Ovary (tissue), 9 donors: ENCODE results near the gene OR2H2. TPM values are rescaled to one million over a fixed set of nuclear protein-coding genes. Genes with fewer than 3 reads are reported as not detected.

ENCODE experiments used
- DNase-seq, 5 donors: peaks; one replicate each; pipeline ENCODE4 v3.0.0-alpha.2; 2019 to 2020
- H3K27ac ChIP-seq, 2 donors: fragments of 200-600 bp; one replicate each; pipeline versions ENCODE4 v1.5.1 to v1.8.0; 2019 to 2022
- H3K27me3 ChIP-seq: fragments of 200-600 bp; one replicate; pipeline ENCODE4 v1.8.0; 2022
- H3K36me3 ChIP-seq: fragments of 200-600 bp; sonication (generic); one replicate; pipeline ENCODE4 v1.5.1; 2019
- H3K4me1 ChIP-seq: one replicate; pipeline ENCODE4 v1.8.1; 2013; ENCODE audit warnings: mild to moderate bottlenecking, moderate library complexity; ENCODE audit not compliant: insufficient read depth
- H3K4me3 ChIP-seq: fragments of 200-600 bp; sonication (generic); one replicate; pipeline ENCODE4 v1.5.1; 2017
- H3K9me3 ChIP-seq, 2 donors: fragments of 200-600 bp in 1 of 2; sonication (generic) in 1 of 2; one replicate each; pipeline versions ENCODE4 v1.5.1 to v1.8.1; 2013 to 2019; ENCODE audit warnings: mild to moderate bottlenecking in 1 of 2, moderate library complexity in 1 of 2
- CTCF ChIP-seq, 3 donors: fragments of 450-650 bp in 2 of 3; fragments of 200-600 bp in 1 of 3; IDR thresholded peaks; one replicate each; pipeline versions ENCODE4 v1.5.1 to v1.8.0; 2016 to 2022; ENCODE audit warnings: antibody characterized with exemption in 3 of 3, mild to moderate bottlenecking in 1 of 3
- EP300 ChIP-seq: sonication (generic); formaldehyde crosslinking; IDR thresholded peaks from one replicate; pipeline ENCODE4 v1.6.1; 2017; ENCODE audit warnings: antibody characterized with exemption
- POLR2A ChIP-seq: fragments of 450-650 bp; IDR thresholded peaks from one replicate; pipeline ENCODE4 v1.6.1; 2017; ENCODE audit warnings: antibody characterized with exemption, mild to moderate bottlenecking, moderate library complexity
- WGBS, 3 donors: extraction: QIAGEN DNeasy Blood & Tissue Kit in 1 of 3; methylation state at CpG; one replicate each; pipeline versions ENCODE4 v1.1.5 to v1.1.7; 2013 to 2017; 5-methylcytosine and 5-hydroxymethylcytosine counted together
- intact Hi-C, 4 donors: fragments of 100-400 bp; cut with DNase I; formaldehyde crosslinking; loops; one replicate each; pipeline versions ENCODE4 v1.11.0 to v1.15.1; 2022 to 2023
- polyA plus RNA-seq, 2 donors: library from polyadenylated mRNA; stranded (reverse); fragments of 200-250 nt in 1 of 2; fragments of 350-450 nt in 1 of 2; fragmentation: Illumina TruSeq in 1 of 2; extraction: RNeasy Lipid Tissue Mini Kit (QIAGEN cat#74804) in 1 of 2; gene quantifications; one replicate each; pipeline ENCODE4 v1.2.3, GENCODE V29; 2013 to 2014
- total RNA-seq, 7 donors: library from RNA; depleted of rRNA in 2 of 7; stranded (reverse); fragments of >200 nt in 2 of 7; fragmentation: NEBNext Ultra II Directional in 3 of 7; extraction: Animal tissue kit (Norgen Biotek cat#: 25700) in 3 of 7; gene quantifications; one replicate each; pipeline versions ENCODE4 v1.1.0 to v1.2.4, GENCODE V29; 2016 to 2023
- donor health status: DM: no; HTN: no; CAD: no; lungs with moderate emphysema.
- donor health status: DM: no; HTN: no; CAD: no.
- donor health status: Bipolar disorder and iron deficiency.
- donor health status: DM: yes; HTN: yes; CAD: no.
- donor health status: DM: no; HTN: no; CAD: no.
- donor health status: DM: yes; HTN: yes; CAD: no.

Gene OR2H2
- total and polyA plus RNA-seq, 9 donors = not detected

GRCh38 chr6:29577544-29577943 is 7.4 kb upstream of the OR2H2 start:
- intact Hi-C loops = no loop called here
- no peak overlapping the region for H3K4me3 ChIP-seq
- H3K36me3 ChIP-seq = no peaks in the 10 kb centered on the region

GRCh38 chr6:29589423-29590048 is 4.6 kb downstream of the OR2H2 start:
- intact Hi-C loops = no loop called here
- no peak overlapping the region for H3K27ac ChIP-seq
- H3K4me1 ChIP-seq = peaks cover 2% of the 10 kb centered on the region
- H3K4me3 ChIP-seq = no peak overlapping the region
- 5 to 7% (median 5%) methylated on average over 3 of the region's 3 CpGs for WGBS, 3 donors
- no peaks in the 10 kb centered on the region for H3K36me3 ChIP-seq
- TF ChIP-seq CTCF (IDR thresholded peaks at IDR 0.05) (peak; percentile 46 to 71 (median 70)), POLR2A (no peak), EP300 (no peak)
- no peaks in the 10 kb centered on the region for H3K27me3 ChIP-seq
- no peaks in the 10 kb centered on the region for H3K9me3 ChIP-seq
- DNase-seq = no peak

More at GRCh38 chr6:29577544-29577943, 7.4 kb upstream of the OR2H2 start:
- DNase-seq = no peak
- TF ChIP-seq EP300 = no peak
- no peak for TF ChIP-seq POLR2A
- TF ChIP-seq CTCF (IDR thresholded peaks at IDR 0.05) = no peak
- Histone ChIP-seq H3K27me3 (no peaks in the 10 kb centered on the region), H3K9me3 (no peaks in the 10 kb centered on the region), H3K4me1 (no peaks in the 10 kb centered on the region), H3K27ac (no peak overlapping the region)
- 59 to 61% (median 60%) methylated on average over 7 of the region's 7 CpGs for WGBS, 3 donors

GRCh38 chr6:29590218-29590808 is 5.4 kb downstream of the OR2H2 start:
- H3K27me3 ChIP-seq = no peaks in the 10 kb centered on the region
- no peaks in the 10 kb centered on the region for H3K36me3 ChIP-seq
- intact Hi-C loops = no loop called here
- no peak for TF ChIP-seq CTCF (IDR thresholded peaks at IDR 0.05)
- TF ChIP-seq POLR2A = no peak
- no peak for TF ChIP-seq EP300
- no peak for DNase-seq
- H3K4me3 ChIP-seq = no peak overlapping the region
- peaks cover 2% of the 10 kb centered on the region for H3K4me1 ChIP-seq
- H3K27ac ChIP-seq = no peak overlapping the region
- no peaks in the 10 kb centered on the region for H3K9me3 ChIP-seq
- 70 to 89% (median 71%) methylated on average over 4 of the region's 4 CpGs for WGBS, 3 donors

GRCh38 chr6:29591677-29592076 is 6.8 kb downstream of the OR2H2 start:
- WGBS, 3 donors = 50 to 73% (median 65%) methylated on average over 2 of the region's 2 CpGs
- H3K27me3 ChIP-seq = no peaks in the 10 kb centered on the region
- no peak for DNase-seq
- H3K9me3 ChIP-seq = no peaks in the 10 kb centered on the region
- peaks cover 2% of the 10 kb centered on the region for H3K4me1 ChIP-seq
- H3K27ac ChIP-seq = no peak overlapping the region
- H3K4me3 ChIP-seq = no peak overlapping the region
- TF ChIP-seq CTCF (IDR thresholded peaks at IDR 0.05) = no peak
- no peak for TF ChIP-seq EP300
- no peak for TF ChIP-seq POLR2A
- H3K36me3 ChIP-seq = no peaks in the 10 kb centered on the region
- intact Hi-C loops = no loop called here
